NCI-H82 treated with DMSO at 0.1 percent for 48 hours (cell line): ENCODE measurements around the gene KISS1.
"Not testable (repeated sequence)": the region's sequence is repeated elsewhere in the genome, so short reads cannot be mapped to it uniquely, and the experiment has no call there.

Experiments
- DNase-seq: peaks from one replicate; lab custom pipeline; 2025; ENCODE audit not compliant: unreplicated experiment; lab: John Stamatoyannopoulos, UW

The KISS1 gene, protein sequence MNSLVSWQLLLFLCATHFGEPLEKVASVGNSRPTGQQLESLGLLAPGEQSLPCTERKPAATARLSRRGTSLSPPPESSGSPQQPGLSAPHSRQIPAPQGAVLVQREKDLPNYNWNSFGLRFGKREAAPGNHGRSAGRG

DNA sequence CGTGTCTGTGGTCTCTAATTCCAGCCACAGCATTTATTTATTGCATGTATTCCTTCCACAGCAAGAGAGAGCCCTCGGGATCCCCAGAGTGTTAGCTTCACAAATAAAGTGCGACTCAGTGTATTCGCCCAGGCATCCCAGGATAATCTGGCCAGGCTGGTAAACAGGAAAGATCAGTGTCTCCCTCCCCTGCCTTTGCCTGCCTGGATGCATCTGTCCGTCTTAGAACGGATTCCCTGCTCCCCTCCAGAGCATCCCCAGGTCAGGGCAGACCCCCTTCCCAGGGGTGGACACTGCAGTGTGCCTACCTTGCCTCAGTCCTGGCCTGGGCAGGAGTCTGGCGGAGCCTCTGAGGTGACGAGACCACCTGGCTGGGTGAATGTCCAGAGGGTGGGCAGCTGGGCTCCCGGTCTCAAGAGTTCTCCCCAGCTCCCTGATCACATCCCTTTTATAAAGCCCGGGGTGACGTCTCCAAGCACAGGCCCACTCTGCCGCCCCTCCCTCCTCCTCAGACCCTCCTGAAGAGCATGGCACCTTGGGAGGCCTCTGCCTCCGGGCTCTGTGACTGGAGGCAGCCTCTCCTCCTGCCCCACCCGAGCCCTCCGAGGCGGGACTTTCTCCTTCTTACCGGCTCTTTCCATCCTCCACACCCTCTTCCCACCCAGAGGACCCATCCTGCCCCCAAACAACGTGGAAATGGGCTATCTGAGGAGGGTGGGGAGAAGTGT is at the start of gene KISS1:
Gene KISS1 (minus strand): TSS at position 424 of the 728 bp plus-strand sequence. CDS start 3,615 bp downstream, outside the sequence.
- DNase-seq = no peak

DNA sequence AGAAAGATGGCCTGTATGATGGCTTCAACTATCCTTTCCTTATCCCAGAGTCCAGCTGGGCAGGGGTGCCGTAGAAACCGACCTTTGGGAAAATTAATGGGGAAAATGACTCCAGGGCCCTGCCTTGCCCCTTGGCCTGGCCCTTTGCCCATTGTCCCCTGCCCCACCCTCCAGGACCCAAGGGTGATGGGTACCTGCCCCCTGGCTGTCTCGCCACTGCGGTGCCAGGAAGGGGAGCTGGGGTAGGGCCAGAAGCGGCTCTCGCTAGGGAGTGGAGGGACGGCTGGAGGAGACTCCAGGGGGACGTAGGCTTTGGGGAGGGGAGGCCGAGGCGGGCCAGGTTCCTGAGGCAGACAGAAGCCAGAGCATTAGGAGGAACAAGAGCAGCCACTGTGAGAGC is 46.6 kb upstream of the KISS1 start:
- no peak for DNase-seq

DNA sequence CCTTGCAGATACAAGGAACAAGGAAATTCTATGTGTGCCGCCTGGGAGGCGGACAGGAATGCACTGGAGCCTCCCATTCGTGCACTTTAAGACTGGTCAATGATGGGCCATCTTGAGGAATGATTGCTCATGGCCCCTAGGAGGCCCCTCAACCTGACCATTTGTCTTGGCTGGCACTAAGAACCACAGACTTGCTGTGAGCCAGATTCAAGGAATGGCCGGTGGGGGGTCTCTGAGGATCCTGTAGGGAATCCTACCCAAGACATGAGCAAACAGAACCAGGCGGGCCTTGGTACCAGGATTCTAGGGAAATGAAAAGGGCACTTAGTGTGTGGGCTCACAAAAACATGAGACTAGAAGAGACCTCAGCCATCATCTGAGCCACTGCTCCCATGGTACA is 45.6 kb upstream of the KISS1 start:
- no peak for DNase-seq

DNA sequence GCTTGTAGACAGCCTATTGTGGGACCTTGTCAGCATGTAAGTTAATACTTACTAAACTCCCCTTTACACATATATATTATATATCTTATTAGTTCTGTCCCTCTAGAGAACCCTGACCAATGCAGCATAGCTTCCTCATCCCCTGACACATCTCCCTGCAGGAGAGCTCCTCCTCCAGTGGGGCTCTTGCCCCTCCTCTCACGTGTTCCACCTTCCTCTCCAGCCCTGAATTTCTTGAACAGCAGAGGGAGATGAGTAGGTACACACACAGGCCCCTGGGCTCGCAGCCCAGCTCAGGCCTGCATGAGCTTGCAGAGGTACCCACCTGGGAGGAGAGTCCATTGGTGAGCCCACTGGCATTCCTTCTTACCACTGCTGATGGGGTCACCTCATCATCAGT is 44.8 kb upstream of the KISS1 start:
- no peak for DNase-seq

DNA sequence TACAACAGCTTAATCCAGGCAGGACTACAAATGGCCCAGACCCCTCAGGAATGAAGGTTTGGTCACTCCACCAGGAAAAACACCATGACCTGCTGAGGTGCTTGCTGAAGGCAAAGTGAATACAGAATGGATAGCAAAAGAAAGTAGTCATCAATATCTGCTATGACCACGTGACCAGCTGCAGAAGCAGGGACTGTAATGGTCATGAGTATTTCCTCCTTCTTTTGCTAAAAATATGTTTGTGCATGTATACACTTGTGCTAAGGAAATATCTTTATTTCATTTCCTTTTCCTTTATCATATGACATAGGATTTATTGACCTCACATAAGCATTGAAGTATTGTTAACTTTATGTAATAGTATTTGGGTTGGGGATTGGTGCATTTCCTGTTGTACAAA is 43.9 kb upstream of the KISS1 start:
- no peak for DNase-seq

DNA sequence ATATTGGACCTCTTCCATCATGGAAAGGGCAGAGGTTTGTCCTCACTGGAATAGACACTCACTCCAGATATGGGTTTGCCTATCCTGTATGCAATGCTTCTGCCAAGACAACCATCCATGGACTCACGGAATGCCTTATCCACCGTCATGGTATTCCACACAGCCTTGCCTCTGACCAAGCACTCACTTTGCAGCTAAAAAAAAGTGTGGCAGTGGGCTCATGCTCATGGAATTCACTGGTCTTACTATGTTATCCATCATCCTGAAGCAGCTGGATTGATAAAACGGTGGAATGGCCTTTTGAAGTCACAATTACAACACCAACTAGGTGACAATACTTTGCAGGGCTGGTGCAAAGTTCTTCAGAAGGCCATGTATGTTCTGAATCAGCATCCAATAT is 43.1 kb upstream of the KISS1 start:
- not testable (repeated sequence) for DNase-seq

DNA sequence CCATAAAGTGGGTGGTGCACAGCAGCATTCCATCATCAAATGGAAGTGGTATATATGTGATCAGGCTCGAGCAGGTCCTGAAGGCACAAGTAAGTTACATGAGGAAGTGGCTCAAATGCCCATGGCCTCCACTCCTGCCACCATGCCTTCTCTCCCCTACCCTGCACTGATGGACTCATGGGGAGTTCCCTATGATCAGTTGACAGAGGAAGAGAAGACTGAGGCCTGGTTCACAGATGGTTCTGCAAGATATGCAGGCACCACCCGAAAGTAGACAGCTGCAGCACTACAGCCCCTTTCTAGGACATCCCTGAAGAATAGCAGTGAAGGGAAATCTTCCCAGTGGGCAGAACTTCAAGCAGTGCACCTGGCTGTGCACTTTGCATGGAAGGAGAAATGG is 42.2 kb upstream of the KISS1 start:
- DNase-seq = not testable (repeated sequence)

DNA sequence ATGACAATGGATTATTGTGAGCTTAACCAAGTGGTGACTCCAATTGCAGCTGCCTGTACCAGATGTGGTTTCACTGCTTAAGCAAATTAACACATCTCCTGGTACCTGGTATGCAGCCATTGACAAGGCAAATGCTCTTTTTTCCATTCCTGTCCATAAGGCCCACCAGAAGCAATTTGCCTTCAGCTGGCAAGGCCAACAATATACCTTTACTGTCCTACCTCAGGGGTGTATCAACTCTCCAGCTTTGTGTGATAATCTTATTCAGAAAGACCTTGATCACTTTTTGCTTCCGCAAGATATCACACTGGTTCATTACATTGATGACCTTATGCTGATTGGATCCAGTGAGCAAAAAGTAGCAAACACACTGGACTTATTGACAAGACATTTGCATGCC is 41.2 kb upstream of the KISS1 start:
- not testable (repeated sequence) for DNase-seq

DNA sequence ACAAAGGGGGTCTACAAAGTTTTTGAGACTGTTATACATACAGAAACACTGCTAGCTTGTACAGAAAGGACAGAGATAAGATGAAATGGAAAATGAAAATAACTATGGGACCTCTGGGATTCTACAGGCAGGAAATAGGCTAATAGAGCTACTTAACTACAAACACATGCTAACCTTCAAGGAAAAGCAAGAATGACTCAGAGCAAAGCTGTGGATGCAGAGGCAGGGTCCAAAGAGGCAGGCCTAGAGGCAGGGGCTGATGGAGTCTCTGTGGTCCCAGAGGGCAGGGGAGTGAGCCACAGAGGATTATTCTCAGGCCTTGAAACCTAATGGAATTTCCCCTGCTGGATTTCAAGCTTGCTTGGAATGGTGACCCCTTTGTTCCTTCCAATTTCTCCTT is 36.2 kb upstream of the KISS1 start:
- no peak for DNase-seq

DNA sequence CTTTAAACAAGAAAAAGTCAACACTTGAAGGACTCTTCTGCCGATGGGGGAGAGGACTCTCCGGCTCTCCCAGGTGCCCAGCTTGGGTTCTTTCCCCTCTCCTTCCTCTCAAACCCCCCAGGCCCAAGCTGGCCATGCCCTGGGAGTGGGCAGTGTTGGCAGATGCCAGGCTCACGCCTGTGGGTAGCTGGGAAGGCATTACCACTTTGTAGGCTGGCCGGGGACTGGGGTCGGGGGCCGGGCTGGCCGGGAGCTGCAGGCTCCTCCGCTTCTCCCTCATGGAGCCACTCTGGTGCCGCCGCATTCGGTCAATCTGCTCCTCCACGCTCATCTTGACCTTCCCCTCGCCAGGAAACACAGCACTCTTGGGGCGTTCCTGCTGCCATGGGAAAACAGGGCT is 33.9 kb upstream of the KISS1 start:
- DNase-seq = no peak

DNA sequence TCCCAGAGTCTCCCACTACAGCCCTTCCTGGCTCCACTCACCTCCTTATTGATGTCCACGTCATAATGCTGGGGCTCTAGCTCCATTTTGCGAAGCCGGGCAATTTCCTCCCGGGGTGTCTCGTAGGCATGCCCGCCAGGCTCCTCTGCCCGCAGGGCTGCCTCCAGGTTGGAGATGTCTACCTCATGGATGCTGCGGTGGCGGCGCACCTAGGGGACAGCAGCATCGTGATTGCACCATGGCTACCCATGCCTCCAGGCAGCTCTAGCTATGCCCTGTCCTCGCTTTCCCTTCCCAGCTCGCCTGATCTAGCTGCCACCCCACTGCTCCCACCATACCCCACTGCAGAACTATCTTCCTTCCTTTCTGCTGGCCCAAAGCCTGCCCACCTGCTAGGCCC is 32.6 kb upstream of the KISS1 start:
- no peak for DNase-seq

DNA sequence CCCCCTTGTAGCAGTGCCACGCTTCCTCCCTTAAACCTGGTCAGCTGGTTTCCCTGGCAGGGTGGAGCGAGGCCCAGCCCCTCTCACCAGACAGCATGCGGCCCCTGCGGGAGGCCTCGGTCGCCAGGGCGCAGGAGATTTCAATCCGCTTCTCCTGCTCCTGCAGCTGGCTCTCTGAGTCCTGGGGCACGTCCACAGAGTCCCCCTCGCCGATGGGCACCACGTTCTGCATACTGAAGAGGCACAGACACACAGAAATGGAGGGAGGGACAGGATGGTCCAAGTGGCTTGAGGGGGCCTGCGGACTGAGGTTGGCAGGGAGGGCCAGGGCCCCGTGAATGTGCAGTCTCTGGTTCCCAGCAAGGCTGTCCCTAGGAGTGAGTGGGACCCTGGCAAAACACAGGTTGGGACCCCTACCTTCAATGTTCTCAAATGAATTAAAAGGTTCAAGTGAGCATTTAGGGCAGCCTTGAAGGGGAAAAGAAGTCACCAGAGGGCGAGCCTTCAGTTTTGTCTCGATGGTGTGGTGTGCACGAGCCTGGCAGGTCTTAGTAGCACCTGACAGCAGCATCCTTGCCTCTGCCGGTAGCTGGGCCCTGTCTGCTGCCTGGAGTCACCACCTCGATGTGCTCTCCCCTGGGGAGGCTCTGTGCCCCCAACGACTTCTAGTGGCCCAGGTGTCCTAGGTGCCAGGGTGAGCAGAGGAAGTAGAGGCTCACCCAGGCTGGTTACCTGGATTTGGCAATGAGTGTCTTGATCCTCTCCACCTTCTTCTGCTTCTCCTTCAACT is 31.9 kb upstream of the KISS1 start:
- DNase-seq = no peak

DNA sequence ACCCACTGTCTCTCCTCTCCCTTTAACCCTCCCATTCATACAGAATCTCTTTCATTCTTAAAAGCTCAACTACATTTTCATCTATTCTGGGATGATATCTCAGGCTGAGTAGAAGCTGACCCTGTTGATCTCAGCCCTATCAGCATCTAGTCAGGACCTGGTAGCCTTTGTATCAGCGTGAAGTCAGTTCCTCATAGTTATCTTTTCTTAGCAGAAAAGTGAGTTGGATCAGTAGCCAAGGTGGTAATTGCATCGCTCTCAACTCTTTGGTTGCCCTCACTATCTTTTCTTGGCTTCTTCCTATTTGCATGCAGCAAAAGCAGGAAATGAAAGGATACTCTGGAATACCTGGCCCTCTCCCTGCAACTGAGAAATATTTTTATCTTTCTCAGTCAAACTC is 31.1 kb upstream of the KISS1 start:
- no peak for DNase-seq

DNA sequence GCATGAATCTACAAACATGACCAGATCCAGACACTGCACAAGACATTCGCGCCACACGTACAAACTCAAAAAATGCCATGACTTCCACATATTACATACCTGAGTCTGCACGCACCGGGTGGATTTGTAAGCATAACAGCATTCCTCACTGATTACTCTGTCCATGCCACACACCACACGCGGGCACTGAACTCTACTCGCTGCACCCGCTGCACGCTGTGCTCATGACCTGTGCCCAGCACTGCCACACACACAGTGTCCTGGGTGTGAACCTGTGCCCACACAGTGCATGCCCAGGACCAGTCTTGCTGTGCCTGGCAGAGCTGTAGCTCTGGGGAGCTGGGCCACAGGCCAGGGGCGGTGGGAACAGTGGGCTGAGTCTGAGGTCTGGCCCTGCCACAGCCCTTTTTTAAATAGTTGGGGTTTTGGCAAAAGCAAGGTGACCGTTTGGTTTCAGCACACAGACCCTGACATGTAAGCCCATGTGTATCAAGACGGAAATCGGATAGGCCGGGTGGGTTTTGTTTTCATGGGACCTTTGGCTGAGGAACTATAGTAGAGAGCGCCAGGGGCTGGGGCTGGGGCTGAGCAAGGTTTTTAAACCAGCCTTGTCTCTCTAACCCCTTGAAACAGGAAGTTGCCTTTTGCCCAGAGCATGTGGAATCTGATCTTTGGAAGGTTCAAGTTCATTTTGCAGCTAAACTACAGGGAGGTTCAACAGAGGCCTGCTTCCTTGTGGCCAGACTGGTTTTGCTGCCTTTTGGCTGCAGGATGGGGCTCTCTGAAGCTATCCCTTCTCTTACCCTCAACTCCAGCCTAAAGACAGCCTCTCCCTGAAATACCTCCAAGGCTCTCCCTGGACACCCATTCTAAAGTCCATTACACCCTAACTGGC is 29.8 kb upstream of the KISS1 start:
- DNase-seq = no peak

DNA sequence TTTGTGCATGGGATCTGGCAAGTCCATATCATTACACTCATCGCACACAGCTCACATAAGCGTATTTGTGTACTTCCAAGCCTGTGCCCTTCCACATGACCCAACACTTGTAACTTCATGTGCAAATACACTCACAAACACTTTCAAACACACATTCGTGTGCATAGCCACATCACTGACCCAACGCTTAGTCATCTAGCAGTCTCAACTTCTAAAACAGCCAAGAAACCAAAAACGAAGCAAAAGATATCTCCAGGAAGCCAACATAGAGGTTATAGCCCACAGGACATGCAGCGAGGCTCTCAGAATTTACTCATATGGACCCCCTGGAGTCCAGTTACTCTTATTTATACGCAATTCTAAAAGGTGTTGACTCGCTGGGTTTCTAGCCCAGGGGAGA is 28.4 kb upstream of the KISS1 start:
- no peak for DNase-seq

DNA sequence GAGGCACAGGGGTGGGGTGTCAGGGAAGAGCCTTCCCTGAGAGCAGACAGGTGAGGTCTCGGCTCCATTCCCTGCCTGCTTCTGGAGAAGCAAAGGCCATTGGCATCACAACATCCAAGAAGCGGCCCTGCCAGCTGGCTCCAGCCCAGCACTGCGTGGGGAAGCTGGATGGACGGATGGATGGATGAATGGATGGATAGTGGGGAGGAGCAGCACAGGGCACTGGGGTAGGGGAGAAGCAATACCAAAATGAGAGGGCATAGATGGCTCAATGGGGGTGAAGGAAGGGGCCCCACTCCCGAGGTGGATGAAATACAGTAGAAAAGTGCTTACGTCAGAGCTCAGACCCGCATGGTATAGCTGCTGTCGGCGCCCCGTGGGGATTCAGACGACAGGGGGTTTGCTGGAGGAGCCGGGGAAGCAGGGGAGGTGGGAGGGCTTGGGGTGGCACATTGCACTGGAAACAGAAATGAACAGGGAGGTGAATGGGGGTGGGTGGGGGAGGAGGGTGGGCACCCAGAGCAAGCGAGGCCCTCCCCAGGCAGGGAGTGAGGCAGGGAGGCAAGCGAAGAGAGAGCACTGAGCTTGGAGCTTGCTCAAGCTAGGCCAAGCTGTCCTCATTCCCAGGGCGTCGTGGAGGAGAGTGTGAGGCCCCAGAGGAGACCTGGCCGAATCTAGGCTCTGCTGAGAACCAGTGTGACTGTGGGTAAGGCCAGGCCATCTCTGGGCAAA is 27.0 kb upstream of the KISS1 start:
- DNase-seq = no peak

DNA sequence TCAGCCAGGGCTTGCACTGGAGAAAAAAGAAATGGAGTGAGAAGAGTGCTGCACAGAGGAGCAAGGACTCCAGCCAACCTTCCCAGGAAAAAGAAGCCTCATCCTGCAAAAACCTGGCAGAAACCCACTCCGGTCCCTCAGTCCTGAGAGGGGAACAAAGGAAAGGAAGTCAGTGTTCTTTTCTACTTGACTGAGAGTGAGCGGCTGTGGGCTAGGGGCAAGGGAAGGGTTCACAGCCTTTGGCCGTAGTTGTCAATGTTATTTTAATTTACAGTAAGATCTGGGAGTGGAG is 26.4 kb upstream of the KISS1 start:
- DNase-seq = no peak

DNA sequence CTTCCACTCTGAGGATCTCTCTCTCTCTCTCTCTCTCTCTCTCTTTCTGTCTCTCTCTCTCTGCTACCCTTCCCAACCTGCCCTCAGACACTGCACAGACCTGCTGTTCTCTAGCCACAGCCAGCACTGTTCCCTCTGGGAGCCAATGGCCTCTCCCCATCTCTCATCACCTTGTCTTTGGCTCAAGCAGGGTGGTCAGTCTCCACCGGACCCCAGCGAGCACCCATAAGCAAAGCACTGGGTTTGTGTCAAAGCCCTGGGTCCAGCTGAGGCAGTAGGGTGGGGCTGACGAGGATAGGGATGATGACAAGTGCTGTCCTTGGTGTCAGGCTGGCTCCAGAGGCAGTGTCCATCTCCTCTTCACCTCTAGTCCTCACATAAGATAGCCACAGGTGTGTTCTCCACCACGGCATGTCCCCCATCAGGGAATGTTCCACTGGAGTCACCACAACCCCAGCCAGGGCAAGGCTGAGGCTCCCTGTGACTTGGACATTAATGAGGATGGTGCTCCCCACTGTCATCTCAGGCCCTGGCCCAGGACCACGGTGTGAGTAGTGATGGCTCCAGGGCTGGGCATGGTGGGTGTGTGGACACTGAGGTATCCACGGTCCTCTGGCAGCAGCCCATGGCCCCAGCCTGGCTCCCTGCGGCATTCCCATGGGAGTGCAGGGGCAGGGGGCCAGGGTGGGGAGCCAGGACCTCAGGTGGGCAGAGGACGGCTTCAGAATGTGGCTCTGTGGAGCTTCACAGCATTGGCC is 25.9 kb upstream of the KISS1 start:
- DNase-seq = no peak

DNA sequence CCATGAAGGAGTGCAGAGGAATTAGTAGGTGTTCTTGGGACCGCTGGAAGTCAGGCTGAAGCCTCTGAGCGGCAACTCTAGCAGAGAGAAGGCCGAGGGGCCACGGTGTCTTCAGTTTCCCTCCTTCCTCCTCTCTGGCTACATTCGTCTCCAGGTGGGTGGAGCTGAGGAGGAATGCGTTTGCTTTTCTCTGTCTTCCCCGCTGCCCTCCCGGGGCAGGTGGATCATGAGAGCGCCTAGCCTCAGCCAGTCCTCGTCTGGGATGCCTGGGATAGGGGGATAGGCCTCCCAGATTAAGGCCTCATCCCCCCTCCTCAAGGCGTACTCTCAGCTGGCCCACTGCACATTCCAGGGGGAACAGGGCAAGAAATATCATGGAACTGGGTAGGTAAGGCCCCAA is 25.0 kb upstream of the KISS1 start:
- DNase-seq = no peak

DNA sequence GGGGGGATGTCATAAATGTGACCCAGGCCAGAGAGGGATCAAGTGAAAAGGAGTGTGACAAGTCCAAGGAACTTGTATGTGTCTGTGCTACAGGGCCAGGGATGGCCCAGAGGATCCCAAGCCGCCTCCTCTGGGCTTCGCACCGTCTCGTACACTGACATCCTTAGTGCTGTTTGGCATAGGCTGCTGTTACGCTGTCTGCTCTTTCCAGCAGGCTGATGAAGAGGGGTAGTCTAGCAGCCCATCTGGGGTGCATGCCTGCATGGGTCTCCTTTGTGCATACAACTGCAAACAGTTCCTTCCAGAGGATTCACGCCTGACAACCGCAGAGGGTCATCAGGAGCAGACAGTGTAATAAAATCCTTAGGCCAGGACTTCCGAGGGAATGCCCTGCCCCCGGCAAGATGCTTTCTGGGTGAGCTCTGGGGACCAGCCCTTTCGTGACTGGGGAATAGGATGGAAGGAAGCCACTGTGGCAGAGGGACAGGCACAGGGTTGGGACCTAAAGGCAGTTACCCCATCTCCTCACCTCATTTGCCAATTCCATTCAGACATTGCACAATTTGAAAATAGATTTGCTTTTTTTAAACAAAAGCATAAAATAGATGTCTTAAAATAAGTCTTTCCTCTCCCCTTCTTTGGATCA is 23.8 kb upstream of the KISS1 start:
- DNase-seq = no peak
